Measurements from ENCODE around the gene AMFR.

The AMFR gene

DNA sequence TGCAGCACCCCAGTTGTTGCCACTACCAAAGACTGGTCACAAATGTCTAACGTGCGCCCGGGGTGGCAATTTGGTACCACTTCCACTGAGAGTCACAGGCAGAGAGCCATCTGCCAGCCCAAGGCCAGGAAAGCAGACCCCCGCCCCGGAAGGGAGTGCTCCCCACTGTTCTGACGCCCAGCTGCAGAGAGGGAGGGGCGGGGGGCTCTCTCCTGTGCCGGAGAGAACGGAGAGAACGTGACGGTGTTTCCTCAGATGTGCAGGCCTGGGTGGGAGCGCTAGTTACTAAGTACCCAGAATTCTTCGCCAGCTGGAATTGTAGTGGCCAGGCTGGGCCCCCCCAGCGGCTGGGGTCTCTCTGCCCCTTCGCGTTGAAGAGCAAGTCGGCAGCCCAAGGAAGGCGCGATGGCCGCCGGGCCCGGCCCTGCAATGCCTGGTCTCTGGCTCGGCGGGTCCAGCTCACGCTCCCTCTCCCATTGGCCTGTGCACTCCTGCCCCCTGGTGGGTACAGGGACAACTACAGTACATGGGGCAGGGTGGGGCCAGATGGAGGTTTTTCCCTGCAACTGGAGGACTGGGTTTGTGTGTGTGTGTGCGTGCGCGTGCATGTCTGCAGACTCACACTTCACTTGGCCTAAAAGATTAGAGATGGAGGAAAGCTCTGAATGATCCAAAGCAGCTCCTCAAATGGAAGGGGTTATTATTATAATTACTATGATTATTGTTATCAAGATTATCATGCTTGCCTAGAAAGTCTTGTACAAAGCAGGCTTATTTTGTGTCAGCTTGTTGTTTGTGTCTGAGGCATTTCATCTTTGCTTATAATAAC is 107.1 kb downstream of the AMFR start:
- peak; percentile 86 for TF ChIP-seq CTCF (conservative IDR thresholded peaks at IDR 0.05; ENCODE audit: control insufficient read depth, insufficient read depth, low read depth, low read length)
- H3K4me3 ChIP-seq (ENCODE audit: control insufficient read depth, low read depth, low read length), result no peak overlapping the region
- peak; percentile 67 for DNase-seq (ENCODE audit: low read depth)

DNA sequence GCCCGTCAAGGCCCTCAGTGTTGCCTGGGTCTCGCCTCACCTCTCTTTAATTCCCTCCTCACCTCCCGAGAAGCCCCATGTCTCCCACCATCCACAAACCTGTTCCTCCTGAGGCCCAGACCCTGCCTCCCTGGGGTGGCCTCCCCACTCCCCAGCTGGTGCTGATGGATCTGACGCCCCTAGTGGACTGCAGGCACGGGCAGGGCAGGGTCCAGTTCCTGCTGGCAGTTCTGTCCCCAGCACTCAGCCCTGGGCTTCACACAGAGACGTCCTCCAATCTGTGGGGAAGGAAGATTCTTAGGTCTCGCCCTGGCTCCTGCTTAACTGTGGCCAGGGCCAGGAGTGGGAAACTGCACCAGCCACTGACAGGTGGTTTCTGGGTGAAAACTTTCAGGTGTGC is 108.8 kb downstream of the AMFR start:
- H3K4me3 ChIP-seq (ENCODE audit: control insufficient read depth, low read depth, low read length), result no peak overlapping the region
- TF ChIP-seq CTCF (conservative IDR thresholded peaks at IDR 0.05; ENCODE audit: control insufficient read depth, insufficient read depth, low read depth, low read length), result no peak
- DNase-seq (ENCODE audit: low read depth), result no peak

DNA sequence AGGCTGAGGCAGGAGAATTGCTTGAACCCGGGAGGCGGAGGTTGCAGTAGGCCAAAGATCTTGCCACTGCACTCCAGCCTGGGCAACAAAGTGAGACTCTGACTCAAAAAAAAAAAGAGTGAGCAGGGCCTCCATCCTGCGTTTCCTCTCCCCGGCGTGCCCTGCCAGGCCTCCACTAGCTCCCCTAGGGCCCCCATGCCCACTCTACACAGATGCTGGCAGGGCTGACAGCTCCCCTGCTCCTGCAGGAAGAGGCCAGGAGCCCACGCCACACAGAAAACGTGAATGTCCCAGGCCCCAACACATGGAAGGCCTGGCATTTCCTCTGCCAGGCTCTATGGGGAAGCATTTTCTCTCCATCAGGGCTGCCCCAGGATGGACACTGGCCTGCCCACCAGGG is 109.4 kb downstream of the AMFR start:
- TF ChIP-seq CTCF (conservative IDR thresholded peaks at IDR 0.05; ENCODE audit: control insufficient read depth, insufficient read depth, low read depth, low read length), result no peak
- DNase-seq (ENCODE audit: low read depth), result no peak
- H3K4me3 ChIP-seq (ENCODE audit: control insufficient read depth, low read depth, low read length), result no peak overlapping the region

GRCh38 chr16:56314244-56314850 is 111.0 kb downstream of the AMFR start:
- no peak for TF ChIP-seq CTCF (conservative IDR thresholded peaks at IDR 0.05; ENCODE audit: control insufficient read depth, insufficient read depth, low read depth, low read length)
- H3K4me3 ChIP-seq (ENCODE audit: control insufficient read depth, low read depth, low read length), result no peak overlapping the region
- no peak for DNase-seq (ENCODE audit: low read depth)

DNA sequence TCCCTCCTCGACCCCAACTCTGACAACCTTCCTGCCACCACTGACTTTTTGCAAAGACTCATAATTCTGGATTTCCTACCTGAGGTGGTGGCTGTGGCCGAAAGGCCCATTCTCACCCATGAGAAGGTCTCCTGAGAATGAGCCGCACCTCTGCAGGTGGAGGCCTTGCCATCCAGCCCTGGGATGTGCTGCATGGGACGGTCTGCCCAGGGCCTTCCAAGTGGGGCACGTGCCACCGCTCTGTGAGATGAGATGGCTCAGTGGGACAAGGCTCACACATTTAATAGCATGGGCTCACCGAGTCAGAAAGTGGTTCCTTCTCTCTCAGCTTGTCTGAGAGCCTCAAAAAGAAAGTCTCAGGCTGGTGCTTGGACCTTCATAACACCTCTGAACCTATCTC is 112.8 kb downstream of the AMFR start:
- TF ChIP-seq CTCF (conservative IDR thresholded peaks at IDR 0.05; ENCODE audit: control insufficient read depth, insufficient read depth, low read depth, low read length), result no peak
- DNase-seq (ENCODE audit: low read depth), result no peak
- no peak overlapping the region for H3K4me3 ChIP-seq (ENCODE audit: control insufficient read depth, low read depth, low read length)

- H3K4me3 ChIP-seq (ENCODE audit: control insufficient read depth, low read depth, low read length), result no peak overlapping the region
- no peak for DNase-seq (ENCODE audit: low read depth)
- TF ChIP-seq CTCF (conservative IDR thresholded peaks at IDR 0.05; ENCODE audit: control insufficient read depth, insufficient read depth, low read depth, low read length), result no peak
Observed at GRCh38 chr16:56312028-56312300, 113.4 kb downstream of the AMFR start.

Measured in fibroblast of mammary gland (primary cell).